G401.6 (cell line): Measurements from ENCODE around the gene ABCB8.
"Not testable (repeated sequence)": the region's sequence is repeated elsewhere in the genome, so short reads cannot be mapped to it uniquely, and the experiment has no call there.

ENCODE experiments used
- FAIRE-seq: peaks from 2 replicates; lab custom pipeline; 2012; peaks lifted over from hg19 to GRCh38; lab: Jason Lieb, UNC

The ABCB8 gene

DNA sequence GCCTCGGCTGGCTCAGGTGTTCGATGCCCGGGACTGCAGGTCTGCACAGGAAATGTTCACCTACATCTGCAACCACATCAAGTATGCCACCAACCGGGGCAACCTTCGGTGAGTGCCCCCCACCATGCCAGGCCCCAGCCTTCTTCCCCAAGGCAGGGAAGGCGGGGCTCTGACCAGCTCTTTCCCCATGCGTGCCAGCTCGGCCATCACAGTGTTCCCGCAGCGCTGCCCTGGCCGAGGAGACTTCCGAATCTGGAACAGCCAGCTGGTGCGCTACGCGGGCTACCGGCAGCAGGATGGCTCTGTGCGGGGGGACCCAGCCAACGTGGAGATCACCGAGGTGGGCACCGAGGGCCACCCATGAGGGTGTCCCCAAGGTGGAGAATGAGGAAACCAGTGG lies 29.9 kb upstream of the ABCB8 start:
- no peak for FAIRE-seq

DNA sequence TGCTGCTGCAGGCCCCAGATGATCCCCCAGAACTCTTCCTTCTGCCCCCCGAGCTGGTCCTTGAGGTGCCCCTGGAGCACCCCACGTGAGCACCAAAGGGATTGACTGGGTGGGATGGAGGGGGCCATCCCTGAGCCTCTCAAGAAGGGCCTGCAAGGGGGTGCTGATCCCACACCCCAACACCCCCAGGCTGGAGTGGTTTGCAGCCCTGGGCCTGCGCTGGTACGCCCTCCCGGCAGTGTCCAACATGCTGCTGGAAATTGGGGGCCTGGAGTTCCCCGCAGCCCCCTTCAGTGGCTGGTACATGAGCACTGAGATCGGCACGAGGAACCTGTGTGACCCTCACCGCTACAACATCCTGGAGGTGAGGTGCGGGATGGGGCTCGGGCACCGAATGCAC lies 29.2 kb upstream of the ABCB8 start:
- FAIRE-seq, result no peak

DNA sequence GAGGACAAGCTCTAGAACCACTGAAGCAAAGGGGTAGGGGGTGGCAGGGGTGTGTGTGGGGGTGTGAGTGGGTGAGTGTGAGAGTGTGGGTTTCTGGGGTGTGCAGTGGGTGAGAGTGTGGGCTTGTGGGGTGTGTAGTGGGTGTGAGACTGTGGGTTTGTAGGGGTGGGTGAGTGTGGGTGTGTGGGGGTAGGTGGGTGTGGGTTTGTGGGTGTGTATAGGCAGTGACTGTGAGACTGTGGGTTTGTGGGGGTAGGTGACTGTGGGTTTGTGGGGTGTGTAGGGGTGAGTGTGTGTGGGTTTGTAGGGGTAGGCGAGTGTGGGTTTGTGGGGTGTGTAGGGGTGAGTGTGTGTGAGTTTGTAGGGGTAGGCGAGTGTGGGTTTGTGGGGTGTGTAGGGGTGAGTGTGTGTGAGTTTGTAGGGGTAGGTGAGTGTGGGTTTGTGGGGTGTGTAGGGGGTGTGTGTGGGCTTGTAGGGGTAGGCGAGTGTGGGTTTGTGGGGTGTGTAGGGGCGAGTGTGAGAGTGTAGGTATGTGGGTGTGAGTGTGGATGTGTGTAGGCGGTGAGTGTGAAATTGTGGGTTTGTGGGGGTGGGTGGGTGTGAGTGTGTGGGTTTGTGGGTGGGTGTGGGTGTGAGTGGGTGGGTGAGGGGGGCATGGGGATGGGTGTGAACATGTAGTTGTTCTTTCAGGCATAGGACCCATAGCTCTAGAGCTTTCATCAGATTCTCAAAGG lies 28.6 kb upstream of the ABCB8 start:
- FAIRE-seq, result no peak

DNA sequence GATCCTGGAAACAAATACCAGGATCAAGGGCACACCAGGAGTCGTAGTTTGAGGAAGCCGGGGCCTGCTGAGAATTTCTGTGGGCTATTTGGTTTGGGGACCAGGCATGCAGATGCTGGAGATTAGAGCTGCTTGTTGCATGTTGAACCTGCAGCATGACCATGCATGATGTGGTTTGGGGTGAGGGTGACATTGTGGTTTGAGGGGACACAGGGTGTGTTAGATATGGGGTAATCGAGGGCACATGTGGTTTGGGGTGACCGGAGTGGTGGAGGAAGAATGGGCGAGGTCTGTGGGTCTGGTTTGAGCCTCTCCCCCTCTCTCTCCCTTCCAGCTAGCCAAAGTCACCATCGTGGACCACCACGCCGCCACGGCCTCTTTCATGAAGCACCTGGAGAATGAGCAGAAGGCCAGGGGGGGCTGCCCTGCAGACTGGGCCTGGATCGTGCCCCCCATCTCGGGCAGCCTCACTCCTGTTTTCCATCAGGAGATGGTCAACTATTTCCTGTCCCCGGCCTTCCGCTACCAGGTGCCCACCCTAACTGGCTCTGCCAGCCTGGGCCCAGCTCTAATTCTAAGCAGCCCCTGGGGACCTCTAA lies 27.3 kb upstream of the ABCB8 start:
- FAIRE-seq, result no peak

DNA sequence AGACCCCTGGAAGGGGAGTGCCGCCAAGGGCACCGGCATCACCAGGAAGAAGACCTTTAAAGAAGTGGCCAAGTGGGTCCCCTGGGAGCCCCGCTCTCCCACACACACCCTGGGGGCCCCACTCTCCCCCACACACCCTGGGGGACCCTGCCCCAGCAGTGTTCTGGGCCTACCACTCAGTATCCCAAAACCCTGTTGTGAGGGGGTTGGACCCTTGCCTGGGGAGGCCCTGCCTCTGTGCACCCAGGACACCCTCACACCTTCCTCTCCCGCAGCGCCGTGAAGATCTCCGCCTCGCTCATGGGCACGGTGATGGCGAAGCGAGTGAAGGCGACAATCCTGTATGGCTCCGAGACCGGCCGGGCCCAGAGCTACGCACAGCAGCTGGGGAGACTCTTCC lies 26.7 kb upstream of the ABCB8 start:
- FAIRE-seq, result no peak

DNA sequence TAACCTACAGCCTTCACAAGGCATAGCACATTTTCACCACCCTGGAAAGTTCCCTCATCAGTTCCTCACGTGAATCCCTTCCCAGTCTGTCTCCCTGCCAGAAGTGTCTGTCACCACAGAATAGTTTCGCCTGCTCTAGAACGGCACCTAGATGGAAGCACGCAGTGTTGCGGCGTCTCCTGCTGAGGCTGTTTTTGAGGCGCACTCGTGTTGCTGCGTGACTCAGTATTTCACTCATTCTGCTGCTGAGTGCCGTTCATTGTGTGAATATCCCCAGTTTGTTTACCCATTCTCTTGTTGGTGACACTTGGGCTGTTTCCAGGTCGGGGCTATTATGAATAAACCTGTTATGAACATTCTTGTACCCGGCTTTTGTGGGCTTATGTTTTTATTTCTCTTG lies 24.7 kb upstream of the ABCB8 start:
- FAIRE-seq, result no peak

DNA sequence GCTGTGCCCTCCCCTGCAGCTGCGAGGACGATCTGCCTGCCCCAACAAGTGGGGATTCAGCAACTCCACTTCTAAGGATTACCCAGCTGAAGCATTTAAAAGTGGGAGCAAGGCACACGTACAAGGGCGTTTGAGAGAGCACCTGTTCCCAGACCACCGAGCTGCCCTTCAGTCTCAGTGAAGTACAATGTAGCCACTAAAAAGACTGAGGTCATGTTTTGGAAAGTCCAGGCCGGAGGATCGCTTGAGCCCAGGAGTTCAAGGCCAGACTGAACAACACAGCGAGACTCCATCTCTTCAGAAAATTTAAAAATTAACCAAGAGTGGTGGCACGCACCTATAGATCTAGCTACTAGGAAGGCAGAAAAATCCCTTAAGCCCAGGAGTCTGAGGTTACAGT lies 22.7 kb upstream of the ABCB8 start:
- FAIRE-seq, result no peak

DNA sequence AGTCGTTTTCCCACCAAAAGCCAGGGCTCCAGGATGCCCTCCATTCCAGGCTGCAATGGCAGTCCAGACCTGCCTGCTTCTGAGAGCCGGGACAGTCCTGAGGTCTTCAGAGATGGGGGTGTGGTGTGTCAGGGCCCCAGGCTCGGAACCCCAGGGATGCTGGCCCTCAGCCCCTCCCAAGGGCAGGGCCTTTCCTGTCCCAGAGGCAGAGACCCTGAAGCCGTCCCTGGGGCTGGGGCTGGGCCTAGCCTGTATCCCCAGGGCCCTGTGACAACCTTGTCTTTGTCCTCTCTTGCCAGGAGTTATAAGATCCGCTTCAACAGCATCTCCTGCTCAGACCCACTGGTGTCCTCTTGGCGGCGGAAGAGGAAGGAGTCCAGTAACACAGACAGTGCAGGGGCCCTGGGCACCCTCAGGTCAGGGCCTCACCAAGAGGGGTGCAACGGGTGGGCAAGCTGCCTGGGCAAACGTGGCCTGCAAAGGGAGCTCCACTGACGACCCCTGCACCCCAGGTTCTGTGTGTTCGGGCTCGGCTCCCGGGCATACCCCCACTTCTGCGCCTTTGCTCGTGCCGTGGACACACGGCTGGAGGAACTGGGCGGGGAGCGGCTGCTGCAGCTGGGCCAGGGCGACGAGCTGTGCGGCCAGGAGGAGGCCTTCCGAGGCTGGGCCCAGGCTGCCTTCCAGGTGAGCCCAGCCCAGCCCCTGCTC lies 21.5 kb upstream of the ABCB8 start:
- FAIRE-seq, result no peak

DNA sequence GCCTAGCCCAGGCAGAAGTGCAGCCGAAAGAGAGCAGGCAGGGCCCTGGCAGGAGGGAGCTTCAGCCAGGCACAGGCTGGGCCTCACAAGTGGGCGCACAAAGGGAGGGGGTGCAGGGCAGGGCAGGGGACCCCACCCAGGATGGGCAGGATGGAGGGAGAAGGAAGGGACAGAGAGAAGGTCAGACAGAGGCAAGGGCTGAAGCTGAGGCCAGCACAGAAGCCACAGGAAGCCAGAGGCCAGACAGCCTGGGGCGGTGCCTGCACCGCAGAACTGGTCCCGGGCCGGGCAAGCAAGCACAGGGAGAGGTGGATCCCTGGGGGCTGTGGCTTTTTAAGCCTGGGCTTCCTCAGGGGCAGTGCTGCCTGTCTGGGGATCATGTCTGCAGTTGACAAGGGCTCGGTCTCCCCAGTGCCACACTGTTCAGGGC lies 20.8 kb upstream of the ABCB8 start:
- FAIRE-seq, result no peak

DNA sequence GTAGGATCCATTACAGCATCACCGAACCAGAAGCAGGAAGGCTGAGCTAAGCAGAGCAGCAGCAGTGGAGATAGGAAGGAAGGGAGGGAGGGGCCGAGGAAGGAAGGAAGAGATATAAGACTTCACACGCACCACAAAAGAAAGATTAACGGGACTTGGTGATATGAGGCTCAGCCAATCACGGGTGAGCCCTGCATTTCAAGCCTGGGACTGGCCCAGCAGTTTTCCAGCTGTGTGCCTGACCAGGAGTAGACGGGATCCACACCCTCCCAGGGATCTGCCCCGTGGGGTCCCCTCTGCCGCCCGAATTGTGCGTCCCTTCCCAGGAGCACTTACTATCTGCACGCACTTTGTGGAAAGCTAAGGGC lies 20.1 kb upstream of the ABCB8 start:
- no peak for FAIRE-seq

DNA sequence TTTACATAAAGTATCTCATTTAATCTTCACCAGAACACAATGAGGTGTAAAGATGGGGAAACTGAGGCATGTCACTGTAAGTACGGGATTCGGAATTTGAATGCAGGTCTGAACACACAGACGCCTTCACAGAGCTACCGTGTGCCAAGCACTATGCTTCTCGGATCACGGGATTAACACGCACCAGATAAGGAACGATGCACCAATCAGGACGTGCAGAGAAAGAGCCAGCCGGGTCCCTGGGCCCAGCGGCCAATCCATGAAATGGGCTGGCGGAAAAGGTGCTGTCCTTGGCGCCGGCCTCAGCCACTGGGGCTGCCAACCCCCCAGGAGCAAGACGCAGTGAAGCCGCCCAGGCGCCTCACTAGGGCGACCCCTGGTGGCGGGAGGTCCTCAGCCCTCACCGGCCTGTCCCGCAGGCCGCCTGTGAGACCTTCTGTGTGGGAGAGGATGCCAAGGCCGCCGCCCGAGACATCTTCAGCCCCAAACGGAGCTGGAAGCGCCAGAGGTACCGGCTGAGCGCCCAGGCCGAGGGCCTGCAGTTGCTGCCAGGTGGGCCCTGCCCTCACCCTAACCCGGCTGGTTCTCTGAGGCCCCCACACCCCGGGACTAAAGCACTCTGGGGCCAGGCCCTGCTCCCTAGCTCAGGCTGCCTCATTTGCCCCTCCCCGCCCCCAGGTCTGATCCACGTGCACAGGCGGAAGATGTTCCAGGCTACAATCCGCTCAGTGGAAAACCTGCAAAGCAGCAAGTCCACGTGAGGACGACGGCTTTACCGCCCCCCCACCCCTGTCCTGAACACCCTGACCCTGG lies 19.5 kb upstream of the ABCB8 start:
- no peak for FAIRE-seq

DNA sequence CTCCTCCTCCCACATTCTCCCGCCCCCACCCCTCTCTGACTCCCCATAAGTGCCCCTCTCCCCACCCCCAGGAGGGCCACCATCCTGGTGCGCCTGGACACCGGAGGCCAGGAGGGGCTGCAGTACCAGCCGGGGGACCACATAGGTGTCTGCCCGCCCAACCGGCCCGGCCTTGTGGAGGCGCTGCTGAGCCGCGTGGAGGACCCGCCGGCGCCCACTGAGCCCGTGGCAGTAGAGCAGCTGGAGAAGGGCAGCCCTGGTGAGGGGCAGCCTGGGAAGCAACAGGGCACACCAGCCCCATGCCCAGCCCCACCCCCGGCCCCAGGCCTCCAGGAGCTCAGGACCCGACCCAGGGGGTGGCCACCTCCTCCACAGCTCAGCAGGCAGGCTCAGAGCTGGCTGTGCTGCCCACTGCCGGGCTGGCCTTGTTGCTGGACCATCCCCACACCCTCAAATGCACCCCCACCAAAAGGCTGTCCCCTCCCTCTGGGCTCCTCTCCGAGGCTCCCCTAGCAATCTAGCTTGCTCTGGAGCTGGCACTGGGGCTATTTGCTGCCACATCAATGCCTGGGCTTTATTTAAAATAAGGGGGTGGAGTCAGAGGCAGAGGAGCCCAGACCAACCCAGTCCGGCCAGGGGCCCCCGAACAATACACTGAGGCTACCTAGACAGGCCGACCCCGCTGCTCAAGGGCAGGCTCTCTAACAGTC lies 18.8 kb upstream of the ABCB8 start:
- FAIRE-seq, result peak; percentile 76

DNA sequence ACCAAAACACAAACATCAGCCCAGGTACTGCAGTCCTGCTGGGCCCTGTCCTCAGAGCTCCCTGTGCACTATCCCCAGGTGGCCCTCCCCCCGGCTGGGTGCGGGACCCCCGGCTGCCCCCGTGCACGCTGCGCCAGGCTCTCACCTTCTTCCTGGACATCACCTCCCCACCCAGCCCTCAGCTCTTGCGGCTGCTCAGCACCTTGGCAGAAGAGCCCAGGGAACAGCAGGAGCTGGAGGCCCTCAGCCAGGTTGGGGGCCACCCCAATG lies 18.3 kb upstream of the ABCB8 start:
- FAIRE-seq, result no peak

DNA sequence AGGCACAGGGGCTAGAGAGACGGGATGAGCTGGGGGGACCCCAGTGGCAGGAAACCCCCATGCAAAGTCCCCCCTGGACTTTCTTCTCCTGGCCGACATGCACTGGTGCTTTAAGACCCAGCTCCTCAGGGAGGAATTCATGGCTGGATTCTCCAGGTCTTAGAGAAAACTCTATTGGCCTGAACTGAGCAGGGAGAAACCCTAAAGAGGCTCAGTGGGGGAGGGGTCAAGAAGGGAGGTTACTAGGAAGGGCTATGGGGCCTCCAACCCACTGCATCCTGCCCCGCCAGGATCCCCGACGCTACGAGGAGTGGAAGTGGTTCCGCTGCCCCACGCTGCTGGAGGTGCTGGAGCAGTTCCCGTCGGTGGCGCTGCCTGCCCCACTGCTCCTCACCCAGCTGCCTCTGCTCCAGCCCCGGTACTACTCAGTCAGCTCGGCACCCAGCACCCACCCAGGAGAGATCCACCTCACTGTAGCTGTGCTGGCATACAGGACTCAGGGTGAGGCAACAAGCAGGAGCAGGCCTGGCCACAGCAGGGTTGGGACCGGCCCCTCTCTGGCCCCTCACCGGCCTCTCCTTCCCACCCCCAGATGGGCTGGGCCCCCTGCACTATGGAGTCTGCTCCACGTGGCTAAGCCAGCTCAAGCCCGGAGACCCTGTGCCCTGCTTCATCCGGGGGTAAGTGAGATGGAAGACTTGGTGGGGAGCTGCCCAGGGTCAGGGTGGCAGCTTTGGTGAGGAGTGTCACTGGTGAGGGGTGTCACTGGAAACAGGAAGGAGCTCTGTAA lies 17.7 kb upstream of the ABCB8 start:
- FAIRE-seq, result peak; percentile 91

DNA sequence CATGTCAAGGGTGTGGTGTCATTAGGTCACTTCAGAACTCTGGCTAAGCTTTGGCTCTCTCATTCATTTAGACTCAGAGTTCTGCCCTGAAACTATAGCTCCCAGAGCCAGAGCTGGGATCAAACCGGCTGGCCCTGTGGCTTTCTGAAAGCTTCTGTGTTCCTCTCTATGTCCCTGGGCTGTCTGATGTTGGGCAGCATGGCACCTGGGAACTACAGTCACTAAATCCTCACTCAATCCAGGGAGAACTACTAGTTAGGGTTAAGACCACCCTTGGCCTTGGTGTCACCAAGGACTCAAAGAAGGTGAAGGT lies 17.2 kb upstream of the ABCB8 start:
- FAIRE-seq, result no peak

DNA sequence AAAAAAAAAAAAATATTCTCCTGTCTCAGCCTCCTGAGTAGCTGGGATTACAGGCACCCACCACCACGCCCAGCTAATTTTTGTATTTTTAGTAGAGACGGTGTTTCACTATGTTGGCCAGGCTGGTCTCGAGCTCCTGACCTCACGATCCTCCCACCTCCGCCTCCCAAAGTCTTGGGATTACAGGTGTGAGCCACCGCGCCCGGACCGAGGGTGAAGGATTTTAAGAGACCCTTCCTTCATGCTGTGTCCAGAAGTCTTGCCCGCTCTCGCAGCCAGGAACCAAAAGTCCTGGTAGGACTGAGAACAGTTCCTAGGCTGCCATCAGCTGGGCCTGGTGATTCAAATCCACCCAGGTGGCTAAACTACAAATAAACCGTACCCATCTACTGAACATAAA lies 16.6 kb upstream of the ABCB8 start:
- not testable (repeated sequence) for FAIRE-seq

DNA sequence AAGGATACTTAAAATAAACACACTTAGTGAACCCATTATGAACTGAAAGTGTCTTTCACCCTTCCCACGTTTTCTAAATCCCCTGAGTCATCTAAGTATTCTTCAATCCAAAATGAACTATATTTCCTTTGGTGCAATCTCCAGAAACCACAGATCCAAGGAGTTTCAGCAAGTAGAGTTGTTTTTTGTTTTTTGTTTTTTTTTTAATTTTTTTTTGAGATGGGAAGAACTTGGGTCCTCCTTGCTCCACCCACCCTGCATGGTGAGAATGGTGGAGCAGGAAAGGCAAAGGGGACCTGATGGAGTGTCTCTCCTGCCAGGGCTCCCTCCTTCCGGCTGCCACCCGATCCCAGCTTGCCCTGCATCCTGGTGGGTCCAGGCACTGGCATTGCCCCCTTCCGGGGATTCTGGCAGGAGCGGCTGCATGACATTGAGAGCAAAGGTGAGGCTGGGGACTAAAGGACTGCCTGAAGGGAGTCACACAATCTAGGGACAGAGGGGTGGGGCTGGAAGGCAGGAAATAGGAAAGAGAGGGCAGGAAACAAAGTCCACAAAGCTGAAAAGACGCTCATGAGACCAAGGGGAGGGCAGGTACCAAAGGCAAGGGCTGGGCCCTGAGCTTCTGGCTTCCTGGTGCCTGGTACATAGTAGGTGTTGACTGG lies 16.1 kb upstream of the ABCB8 start:
- peak; percentile 47 for FAIRE-seq

DNA sequence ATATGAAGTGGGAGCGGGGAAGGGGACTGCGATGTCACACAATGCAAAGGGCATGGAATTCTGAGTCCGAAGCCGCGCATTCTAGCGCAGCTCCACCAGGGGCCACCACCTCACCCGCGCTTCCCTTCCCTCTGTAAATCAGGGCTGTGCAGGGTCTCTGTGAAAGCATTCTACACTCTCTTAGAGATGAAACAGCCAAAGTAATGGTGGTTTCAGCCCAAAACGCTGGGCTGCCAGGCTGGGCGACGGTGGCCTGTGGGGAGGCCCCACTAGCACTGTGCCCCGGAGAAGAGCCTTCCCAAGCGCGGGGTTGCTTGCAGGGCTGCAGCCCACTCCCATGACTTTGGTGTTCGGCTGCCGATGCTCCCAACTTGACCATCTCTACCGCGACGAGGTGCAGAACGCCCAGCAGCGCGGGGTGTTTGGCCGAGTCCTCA lies 15.3 kb upstream of the ABCB8 start:
- FAIRE-seq, result no peak

DNA sequence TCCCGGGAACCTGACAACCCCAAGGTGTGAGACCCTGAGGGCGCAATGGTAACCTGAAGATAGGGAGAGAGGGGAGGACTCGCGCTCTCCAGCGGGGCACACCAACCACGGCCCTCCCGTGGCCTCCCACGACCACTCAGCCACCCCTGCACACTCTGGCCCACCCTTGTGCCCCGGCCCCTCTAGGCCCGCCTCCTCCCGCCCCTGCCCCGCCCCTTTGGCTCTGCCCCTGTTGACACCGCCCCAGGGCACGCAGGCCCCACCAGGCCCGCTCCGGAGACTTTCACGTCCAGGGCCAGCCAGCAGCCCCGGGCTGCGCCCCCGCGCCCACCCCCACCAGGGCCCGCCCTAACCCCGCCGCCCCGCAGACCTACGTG lies 14.9 kb upstream of the ABCB8 start:
- no peak for FAIRE-seq

DNA sequence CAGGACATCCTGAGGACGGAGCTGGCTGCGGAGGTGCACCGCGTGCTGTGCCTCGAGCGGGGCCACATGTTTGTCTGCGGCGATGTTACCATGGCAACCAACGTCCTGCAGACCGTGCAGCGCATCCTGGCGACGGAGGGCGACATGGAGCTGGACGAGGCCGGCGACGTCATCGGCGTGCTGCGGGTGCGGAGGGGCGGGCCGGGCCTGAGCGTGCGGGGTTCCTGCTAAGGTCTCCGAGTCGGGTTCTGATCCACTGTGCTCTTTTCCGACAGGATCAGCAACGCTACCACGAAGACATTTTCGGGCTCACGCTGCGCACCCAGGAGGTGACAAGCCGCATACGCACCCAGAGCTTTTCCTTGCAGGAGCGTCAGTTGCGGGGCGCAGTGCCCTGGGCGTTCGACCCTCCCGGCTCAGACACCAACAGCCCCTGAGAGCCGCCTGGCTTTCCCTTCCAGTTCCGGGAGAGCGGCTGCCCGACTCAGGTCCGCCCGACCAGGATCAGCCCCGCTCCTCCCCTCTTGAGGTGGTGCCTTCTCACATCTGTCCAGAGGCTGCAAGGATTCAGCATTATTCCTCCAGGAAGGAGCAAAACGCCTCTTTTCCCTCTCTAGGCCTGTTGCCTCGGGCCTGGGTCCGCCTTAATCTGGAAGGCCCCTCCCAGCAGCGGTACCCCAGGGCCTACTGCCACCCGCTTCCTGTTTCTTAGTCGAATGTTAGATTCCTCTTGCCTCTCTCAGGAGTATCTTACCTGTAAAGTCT lies 14.3 kb upstream of the ABCB8 start:
- FAIRE-seq, result no peak

DNA sequence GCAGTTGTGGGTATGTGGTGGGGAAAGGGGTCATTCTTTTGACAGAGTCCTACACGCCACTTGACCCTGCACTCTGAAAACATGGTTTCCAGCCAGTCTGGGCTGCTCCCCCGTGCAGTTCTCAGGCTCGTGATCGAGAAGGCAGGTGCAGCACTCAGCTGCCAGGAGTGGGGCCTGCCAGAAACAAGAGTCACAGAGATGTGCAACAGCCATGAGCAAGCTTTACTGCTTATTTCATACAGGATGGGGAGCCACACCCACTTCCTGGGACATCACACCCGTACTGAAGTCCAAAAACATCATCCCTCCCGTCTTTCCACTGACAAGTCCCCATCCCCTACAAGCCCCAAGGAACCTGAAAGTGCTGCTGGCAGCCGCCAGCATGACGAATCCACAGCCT lies 13.3 kb upstream of the ABCB8 start:
- FAIRE-seq, result no peak
